EH (cell line): ENCODE measurements around the gene USP10.

Source experiments
- DNase-seq: peaks from one replicate; pipeline ENCODE4 v3.0.0-alpha.2; 2015; ENCODE audit warnings: low read depth

Gene USP10

GRCh38 chr16:84773312-84773711, 73.5 kb downstream of the USP10 start:
- DNase-seq = no peak

- peak; percentile 84 for DNase-seq
These were observed 75.0 kb downstream of the USP10 start for GRCh38 chr16:84774810-84775209.

GRCh38 chr16:84775262-84775810, 75.5 kb downstream of the USP10 start:
- DNase-seq = no peak

- DNase-seq = no peak
These were observed 77.6 kb downstream of the USP10 start for GRCh38 chr16:84777435-84777834.

- DNase-seq = no peak
These were observed 78.9 kb downstream of the USP10 start for GRCh38 chr16:84778720-84779119.

- no peak for DNase-seq
These were observed 80.3 kb downstream of the USP10 start for GRCh38 chr16:84780063-84780462.

GRCh38 chr16:84780544-84781376, 81.0 kb downstream of the USP10 start:
- no peak for DNase-seq

- DNase-seq = no peak
These were observed 83.0 kb downstream of the USP10 start for GRCh38 chr16:84782846-84783245.

- DNase-seq = peak; percentile 64
These were observed 86.2 kb downstream of the USP10 start for GRCh38 chr16:84785843-84786581.

DNA sequence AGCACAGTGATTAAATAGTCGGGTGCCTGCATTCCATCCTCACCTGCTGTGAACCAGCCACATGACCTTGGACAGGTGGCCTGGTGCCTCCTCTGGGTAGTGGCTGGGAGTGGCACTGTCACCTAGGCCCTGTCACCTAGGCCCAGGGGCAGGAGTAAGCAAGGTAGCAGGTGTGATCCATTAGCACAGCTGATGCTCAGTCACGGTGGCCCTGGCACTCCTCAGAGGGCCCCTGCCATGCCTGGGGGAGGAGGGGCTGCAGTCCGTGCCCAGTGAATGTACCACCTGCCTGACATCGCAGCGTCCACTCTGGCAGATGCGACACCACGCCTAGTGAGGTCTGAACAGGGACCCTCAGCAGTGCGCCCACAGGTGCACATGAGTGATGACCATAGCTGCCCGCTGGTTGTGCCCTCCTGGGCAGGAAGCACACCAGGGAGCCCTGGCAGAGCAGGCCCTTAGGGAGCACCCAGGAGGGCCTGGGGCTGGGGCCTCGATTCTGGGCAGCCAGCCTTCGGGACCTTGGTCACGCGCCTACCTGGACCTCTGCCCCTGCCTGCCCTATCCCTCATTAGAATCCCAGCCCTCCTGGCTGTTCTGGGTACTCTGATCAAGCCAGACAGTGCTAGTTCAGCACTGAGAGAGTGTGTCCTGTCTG, 86.9 kb downstream of the USP10 start:
- DNase-seq = no peak

DNA sequence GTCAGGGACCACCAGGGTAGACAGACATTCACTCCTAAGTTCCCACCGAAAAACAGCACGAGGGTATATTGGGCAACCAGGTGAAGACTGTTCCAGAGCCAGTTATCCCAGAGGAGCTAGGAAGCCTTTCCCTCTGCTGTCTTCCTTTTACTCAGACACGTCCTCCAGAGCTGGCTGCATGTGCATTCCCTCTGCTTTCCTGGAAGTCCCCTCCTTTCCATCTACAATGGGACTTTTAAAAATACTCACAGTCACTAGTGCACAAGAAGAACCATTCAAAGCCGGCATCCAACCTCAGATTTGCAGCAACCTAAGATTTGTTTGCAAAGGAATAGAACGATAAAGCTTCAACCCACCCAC, 87.4 kb downstream of the USP10 start:
- DNase-seq = no peak

GRCh38 chr16:84788920-84789391, 89.2 kb downstream of the USP10 start:
- DNase-seq = peak; percentile 94

DNA sequence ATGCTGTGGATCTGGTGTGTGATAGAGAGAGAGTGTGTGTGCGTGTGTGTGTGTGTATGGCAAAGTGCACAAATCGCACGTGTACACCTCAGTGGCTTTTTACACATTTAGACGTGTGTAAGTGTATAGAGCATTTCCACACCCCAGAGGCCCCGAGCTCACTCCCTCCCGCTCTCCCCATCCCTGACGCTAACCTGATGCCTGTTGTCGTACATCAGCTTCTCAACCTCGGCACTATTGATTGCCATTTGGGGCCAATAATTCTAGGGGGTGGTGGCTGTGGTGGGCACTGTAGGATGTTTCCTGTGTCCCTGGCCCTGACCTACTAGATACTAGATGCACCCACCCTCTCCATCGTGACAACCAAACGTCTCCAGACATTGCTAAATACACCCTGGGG, 89.6 kb downstream of the USP10 start:
- DNase-seq = no peak

- no peak for DNase-seq
These were observed 90.5 kb downstream of the USP10 start for GRCh38 chr16:84790301-84790700.

- DNase-seq = no peak
These were observed 91.3 kb downstream of the USP10 start for GRCh38 chr16:84791088-84791487.

DNA sequence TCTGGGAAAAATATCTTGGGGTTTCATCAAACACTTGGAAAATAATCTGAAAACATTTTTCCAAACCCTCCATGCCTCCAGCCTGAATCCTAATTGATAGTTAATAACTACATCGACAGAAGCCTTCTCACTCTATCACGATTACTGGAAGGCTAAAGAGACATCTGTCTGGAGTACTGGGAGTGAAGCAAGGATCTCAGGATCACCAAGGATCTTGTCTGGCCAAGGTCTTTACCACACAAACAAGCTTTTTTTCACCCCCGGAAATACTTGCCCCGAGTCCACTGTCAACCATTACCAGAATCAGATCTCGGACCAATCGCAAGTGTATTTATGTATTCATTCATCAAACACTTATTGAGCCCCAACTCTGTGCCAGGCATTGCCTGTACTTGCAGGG, 91.7 kb downstream of the USP10 start:
- DNase-seq = no peak

DNA sequence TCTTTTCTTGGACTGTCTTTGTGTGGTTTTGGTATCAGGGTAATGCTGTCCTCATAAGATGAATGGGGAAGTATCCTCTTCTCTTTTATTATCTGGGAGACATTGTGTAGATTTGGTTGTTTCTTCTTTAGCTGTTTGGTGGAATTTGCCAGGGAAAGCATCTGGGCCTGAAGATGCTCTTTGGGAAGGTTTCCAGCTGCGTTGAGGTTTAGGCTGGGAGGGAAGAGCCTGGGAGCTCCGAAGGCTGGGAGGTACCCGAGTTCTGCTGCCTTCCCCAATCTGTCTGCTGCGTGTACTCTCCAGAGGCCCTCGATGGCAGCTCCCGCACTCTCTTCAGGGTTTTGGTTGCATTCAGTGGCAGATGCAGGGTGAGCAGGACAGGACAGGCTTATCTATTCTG, 94.4 kb downstream of the USP10 start:
- peak; percentile 34 for DNase-seq

- no peak for DNase-seq
These were observed 94.8 kb downstream of the USP10 start for GRCh38 chr16:84794626-84795025.

- peak; percentile 99 for DNase-seq
These were observed 95.7 kb downstream of the USP10 start for GRCh38 chr16:84795329-84796053.

DNA sequence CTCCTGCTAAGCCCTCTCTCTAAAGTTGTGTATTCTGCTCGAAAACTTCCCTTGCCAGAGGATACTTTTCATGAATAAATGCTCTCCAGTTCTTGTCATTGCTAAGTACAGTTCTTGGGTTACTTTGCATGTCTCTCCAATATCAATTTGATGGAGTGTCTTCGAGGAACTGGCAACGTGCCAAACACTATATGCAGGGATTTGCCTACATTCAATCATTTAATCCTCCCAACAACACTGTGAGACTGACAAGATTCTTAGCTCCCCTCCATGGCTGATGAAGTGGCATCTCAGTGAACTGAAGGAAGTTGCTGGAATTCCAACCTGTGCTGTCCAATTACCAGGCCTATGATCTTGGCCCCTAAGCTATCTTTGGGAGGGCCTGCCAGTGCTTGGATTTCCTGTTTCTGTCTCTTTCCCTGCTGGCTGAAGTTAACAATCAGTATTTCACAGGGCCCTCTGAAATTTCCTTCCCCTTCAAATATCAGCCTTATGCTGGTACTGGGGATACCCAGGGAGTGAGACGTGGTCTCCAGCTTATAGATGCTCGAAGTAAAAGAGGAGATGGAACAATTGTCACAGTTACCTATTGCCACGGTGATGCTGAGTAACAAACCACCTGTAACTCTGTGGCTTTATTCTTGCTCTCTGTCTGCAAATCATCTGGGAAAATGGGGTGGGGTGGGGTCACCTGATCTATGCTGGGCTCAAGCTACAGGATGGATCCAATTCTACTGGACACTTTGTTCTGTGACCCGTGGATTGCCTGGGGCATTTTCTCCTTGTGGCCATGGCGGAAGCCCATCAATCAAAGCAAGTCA, 100.6 kb downstream of the USP10 start:
- peak; percentile 39 for DNase-seq

- no peak for DNase-seq
These were observed 103.3 kb downstream of the USP10 start for GRCh38 chr16:84803146-84803545.
